NCI-H226 (cell line): Measurements from ENCODE around the gene TUBAL3.

Experiments used
- DNase-seq: peaks from one replicate; pipeline ENCODE4 v3.0.0-alpha.2; 2015

Gene TUBAL3

DNA sequence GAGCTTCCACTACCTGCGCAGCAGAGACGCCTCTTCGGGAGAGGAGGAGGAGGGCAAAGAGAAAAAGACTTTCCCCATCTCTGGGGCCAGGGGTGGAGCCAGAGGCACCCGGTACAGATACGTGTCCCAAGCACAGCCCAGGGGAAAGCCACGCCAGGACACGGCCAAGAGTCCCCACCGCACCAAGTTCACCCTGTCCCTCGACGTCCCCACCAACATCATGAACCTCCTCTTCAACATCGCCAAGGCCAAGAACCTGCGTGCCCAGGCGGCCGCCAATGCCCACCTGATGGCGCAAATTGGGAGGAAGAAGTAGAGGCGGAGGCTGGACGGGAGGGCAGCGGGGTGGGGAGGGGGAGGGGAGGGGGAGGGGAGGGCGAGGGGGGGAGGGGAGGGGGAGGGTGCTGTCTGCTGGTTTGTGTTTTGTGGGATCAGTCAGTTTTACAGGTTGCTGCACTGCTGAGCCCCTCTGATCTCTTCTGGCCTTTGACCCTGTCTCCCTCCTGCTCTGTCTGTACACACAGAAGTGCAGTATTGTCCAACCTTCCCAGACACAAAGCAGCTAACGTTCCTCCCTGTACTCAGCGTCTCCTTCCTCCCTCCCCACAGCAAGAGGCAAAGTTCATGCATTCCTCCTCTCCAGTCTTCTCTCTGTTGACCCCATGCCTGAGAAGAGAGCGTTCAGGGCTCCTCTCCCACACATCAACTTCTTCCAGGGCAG is 30.6 kb downstream of the TUBAL3 start:
- no peak for DNase-seq

DNA sequence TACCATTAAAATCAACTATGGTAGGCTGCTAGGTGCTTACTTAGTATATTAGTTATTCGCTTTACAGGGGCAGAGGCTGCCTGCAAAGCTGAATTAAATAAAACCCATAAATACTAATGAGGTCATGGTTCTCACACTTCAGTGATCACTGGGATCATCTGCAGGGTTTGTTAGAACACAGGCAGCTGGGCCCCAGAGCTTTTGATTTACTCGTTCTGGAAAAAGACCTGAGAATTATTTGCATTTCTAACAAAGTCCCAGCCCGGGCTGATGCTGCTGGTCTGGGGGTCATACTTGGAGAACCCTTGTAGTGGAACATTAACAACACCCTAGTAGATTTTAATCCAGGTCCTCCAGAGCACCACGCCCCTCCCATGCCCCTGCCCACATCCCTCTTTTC is 31.3 kb downstream of the TUBAL3 start:
- DNase-seq = no peak

DNA sequence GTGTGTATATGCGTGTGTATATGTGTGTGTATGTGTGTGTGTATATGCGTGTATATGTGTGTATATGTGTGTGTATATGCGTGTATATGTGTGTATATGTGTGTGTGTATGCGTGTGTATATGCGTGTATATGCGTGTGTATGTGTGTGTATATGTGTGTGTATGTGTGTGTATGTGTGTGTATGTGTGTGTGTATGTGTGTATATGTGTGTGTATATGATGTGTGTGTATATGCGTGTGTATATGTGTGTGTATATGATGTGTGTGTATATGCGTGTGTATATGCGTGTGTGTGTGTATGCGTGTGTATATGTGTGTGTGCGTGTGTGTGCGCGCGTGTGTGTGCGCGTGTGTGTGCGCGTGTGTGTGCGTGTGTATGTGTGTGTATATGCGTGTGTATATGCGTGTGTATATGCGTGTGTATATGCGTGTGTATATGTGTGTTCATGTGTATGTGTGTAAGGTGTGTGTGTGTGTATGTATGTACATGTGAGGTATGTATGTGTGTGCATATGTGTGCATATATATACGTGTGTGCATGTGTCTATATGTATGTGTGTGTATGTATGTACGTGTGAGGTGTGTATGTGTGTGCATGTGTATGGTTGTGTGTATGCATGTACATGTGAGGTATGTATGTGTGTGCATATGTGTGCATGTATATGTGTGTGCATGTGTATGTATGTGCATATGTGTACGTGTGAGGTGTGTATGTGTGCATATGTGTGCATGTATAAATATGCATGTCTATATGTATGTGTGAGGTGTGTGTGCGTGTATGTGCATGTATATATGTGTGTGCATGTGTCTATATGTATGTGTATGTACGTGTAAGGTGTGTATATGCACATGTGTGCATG is 33.9 kb downstream of the TUBAL3 start:
- DNase-seq = no peak

DNA sequence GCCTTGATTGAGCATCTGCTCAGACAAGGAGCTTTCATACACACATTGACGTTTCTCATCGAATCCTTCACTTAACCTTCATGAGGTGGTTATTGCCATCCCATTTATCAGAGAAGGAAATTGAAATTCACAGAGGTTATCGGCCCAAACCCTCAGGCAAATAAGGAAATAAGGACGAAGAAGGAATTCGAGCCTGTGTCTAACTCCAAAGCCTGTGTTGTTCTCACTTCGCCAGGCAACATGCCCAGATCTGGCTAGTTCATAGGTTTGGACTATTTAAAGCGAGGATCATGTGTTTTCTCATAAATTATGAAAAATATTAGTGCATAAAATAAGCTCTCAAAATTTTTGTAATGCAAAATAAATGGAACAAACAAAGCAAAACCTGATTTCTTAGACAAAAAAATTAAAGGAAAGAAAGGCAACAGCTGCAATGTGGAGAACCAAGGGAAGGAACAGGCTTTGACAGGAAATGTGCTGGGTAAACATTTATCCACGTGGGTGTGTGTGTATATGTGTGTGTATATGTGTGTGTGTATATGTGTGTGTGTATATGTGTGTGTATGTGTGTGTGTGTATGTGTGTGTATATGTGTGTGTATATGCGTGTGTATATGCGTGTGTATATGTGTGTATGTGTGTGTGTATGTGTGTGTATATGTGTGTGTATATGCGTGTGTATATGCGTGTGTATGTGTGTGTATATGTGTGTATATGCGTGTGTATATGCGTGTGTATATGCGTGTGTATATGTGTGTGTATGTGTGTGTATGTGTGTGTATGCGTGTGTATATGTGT is 35.1 kb downstream of the TUBAL3 start:
- no peak for DNase-seq

DNA sequence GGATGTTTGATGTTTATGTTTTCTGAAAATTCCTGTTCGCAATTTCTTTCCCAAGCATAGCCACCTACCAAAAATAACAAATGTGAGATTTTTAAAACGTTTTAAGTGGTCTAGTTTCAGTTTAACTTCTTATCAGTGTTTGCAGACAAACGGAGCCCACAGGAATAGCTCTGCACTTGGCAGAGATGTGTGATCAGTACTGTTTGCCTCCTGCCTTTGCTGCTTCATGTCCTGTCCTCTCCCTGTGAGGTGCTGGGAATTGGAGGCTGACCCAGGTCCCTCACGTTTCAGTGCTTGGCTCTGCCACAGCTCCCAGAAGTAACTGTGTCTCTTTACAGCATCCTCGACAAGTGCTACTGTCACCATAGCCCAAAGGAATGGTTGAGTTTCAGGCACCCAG is 38.7 kb downstream of the TUBAL3 start:
- DNase-seq = no peak

DNA sequence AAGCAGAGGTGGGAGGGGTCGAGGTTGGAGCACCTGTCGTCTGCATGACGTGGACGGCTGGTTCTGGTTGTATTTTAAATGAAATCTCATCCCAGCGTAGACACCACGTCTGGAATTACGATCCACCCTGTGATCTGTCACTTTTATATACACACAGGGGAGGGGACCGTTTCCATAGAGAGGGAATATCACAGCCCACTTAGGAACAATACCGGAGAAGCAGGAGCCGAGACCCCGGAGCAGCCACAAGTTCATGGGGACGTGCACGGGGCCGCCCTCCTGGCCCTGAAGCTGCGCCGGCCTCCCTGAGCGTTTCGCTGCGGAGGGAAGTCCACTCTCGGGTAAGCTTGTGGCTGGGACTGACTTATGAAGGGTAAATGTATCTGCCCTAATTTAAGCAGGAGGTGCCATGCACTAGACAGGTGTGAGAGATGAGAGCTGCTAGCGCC is 39.7 kb downstream of the TUBAL3 start, which contains the start of gene UCN3:
TSS of gene UCN3 (plus strand) at position 77 of the 449 bp plus-strand sequence. CDS start 8,755 bp downstream, outside the sequence.
- no peak for DNase-seq

DNA sequence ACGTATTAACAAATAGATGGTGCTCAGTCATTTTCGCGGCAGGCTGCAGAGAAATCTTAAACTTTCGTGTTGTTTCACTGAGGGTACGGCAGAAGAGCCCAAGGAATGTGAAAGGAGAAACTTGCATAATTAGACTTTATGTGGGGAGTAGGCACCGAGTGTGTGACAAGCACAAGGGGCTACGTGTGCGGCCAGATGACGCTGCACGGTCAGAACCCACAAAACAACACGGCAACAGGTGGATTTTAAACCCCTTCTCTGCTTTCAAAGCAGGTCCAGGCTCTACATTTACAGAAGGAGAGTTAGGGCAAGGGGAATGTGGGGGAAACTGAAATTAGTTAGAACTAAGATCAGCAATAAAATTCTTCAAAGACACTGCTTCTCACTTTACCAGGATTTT is 40.3 kb downstream of the TUBAL3 start:
- no peak for DNase-seq

DNA sequence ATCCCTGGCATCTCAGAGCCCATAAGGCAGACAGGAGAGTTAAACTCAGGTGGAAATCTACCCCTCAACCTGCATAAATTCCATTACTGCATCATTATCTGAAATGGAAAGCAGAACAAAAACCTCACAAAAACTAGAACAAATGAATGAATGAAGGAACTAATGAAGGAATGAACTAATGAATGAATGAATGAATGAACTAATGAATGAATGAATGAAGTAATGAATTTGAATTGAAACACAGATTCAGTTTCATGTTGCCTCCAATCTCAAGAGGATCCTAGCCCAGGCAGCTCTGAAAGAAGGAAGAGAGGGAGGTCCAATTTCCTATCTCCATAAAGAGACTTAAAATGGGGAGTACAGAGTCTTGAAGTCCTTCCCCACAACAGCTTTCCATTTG is 41.8 kb downstream of the TUBAL3 start:
- DNase-seq = no peak

DNA sequence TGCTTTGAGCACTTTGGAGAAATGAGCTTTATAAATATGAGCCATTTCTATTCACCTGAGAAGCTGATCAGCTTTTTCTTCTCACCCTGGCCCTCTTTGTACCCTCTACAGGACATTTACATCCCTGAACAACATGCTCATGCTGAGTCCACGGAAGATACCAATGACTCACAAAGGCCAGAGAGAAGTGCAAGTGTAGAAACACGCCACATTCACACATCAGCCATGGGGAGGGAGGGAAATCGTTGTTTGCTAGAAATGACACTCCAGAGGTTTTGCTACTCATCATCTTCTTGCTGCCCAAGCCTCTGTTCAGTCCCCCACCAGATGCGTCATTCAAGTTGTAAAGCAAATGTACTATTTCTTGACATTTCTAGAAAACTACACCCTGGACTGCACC is 42.7 kb downstream of the TUBAL3 start:
- DNase-seq = no peak

DNA sequence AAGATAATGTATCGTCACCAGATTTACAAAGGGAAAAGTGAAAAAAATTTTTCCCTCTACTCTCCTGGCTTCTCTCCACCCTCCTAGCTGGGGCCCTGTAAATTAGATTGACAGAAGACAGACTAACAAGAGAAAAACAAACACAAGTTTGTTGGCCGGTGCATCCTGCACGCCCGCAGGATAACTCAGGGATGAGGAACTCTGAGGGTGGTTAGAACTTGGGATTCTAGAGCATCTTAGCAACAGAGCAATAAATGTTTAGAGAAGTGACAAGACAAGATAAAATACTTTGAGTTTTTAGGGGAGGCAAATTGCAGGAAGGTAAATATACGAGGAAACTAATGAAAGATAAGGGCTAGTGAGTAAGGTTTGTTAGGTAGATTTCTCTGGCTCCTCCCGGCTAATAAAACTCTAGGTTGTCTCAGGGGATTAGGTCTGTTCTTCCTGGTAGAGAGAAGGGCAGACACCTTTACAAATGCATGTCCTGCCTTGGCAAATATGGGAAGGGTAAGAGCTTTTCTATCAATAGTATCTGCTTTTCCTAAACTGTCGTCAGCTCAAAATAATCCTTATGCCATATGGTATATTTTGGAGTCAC is 44.2 kb downstream of the TUBAL3 start:
- DNase-seq = no peak

DNA sequence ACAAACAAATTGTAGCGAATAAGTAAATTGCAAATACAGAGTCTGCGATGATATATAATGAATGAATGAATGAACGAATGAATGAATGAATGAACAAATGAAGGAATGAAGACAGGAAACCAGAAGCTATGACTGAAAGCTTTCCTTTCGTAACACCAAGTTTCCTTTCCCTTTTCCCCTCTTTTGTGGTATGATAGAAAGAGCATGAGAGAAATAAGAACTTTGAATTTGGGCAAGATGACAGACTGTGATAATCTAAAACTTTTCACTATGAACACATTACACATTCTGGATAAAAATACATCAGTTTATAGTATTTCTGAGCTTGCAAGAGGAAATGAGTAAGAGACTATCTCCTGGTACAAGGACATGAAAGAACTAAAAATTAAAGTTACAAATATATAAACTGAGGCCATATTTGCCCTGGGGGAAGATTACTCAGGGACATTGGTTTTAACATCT is 48.3 kb downstream of the TUBAL3 start:
- no peak for DNase-seq

DNA sequence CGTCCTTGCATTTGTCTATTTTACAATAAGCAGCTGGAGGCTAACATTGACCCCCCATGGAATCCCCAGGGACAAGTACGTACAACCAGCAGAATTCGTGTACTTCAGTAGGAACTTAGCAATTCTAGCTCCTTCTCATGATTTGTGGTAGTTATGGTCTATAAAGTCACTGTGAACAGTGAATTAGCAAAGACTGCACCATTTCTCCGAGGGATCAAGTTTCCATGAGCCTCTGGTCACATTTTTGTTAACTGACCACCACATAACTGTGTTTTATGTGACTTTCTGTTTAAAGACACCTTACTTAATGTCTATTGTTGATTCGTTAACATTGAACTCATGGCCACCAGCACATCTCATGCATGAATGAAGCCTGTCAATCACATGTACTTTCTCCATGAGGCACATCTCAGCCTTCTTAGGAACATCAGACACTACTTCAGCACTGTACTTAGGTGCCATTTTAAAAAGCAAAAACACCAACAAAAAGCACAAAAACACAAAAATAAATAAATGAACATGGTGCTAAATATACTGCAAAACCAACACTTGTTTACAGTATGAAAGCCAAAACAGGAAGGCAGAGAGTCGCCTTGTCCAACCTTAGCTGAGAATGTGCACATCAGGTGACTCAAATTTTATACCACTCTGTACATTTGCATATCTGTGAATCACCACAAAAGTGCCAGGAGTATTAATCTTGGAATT is 48.9 kb downstream of the TUBAL3 start:
- no peak for DNase-seq

DNA sequence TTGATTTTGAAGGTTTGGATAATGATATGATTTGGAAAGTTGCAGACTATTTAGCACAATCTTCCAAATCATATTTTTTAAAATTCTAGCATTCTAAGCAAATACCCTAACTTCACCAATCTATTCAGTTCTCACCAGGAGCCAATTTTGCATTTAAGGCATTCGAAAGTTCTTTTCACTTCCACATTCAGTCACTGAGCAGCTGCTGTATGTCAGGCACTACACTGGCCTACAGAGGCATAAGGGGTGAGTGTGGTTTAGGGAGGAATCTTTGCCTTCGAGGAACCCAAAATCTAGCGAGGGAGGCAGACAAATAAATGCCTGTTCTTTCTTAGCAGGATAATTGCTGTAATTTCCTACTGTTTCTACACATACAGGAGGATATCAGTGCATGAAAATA is 50.6 kb downstream of the TUBAL3 start:
- no peak for DNase-seq

DNA sequence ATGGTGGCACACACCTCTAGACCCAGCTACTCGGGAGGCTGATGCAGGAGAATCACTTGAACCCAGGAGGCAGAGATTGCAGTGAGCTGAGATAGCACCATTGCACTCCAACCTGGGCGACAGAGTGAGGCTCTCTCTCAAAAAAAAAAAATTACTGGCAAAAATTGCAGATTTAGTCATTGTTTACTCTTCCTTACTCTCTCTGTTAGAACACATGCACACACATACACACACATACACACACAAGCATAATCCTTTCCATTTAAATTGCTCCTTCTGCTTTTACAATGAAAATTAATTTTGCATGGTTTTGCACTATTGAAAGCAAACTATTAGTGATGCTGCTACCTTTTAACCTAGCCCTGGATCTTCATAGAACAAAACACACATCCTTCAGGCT is 55.3 kb downstream of the TUBAL3 start:
- no peak for DNase-seq

DNA sequence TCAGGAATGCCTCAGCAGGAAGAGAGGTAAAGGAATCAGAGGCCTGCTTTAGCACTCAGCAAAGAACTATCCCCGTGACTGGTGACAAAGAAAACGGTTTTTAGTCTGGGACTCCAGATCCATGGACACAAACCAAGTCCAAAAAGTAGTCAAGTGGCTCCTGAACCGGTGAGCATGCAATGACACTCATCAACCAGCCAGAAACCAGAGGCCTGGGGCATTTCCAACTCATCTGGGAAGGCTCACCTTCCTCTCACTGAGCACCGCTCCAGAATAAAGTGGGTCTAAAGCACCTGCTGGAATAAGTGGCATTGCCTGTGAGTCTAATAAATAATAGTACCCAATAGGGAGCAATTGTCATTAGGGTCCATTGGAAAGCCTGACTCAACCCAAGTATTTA is 57.7 kb downstream of the TUBAL3 start:
- no peak for DNase-seq

DNA sequence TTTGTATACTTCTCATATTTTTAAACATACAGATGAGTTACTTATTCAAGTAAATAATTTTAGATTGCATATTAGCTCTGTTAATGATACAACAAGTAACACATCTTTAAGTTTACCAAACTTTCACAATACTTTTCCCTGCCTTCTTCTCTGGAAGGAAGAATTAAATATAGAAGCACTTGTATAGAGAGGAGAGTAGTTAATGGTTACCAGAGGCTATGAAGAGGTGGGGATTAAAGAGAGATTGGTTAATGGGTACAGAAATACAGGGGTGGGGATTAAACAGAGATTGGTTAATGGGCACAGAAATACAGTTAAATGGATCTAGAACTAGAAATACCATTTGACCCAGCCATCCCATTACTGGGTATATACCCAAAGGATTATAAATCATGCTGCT is 59.9 kb downstream of the TUBAL3 start:
- no peak for DNase-seq

DNA sequence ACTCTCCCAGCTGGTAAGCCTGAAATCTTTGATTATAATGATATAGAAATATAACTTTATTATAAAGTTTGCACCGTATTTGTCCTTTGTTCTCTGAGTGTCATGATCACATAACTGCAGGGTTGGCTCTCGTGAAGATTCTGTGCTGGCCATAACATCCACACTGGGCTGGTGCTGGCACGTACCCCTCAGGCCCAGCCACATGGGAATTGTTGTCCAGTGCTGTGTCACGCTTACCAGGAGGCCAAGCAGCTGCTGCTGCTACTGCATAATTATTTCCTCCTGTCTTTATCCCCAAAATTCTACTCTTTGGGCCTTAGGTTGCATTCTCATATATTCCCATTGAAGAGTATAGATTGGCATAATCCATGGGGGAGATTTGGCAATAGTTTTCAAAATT is 60.6 kb downstream of the TUBAL3 start:
- DNase-seq = no peak

DNA sequence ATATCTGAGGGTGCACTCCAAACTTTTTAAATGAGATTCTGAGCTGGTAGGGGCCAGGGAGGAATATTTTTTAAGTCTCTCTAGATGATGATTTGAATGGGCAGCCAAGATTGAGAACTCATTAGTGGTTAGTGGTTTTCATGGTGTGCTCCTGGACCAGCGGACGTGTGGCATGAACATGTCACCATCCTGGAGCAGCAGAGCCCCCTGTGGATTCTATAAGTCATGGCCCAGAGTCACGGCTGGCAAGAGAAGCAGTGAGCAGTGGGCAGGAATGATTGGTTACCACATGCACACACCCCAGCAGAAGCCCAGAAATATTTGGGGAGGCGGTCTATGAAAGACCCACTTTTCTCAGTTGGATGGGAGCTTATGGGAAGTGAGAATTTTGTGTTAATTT is 61.1 kb downstream of the TUBAL3 start:
- no peak for DNase-seq
